ENCODE data around the gene HOXB6.

The HOXB6 gene

GRCh38 chr17:48565925-48566710 lies 38.7 kb downstream of the HOXB6 start:
- H3K27me3 ChIP-seq (ENCODE audit: insufficient read depth, low read length, poor library complexity, severe bottlenecking), result no peaks in the 10 kb centered on the region
- H3K36me3 ChIP-seq (ENCODE audit: insufficient read depth, low read length), result peaks cover 82% of the 10 kb centered on the region
- H3K4me2 ChIP-seq (ENCODE audit: low read depth, low read length, poor library complexity, severe bottlenecking), result peak overlapping the region; percentile 98
- H2AFZ ChIP-seq (ENCODE audit: low read length), result no peak overlapping the region
- H3K9ac ChIP-seq (ENCODE audit: low read depth, low read length, poor library complexity, severe bottlenecking), result peak overlapping the region; percentile 95
- peaks cover 11% of the 10 kb centered on the region for H3F3A ChIP-seq (ENCODE audit: low read depth)
- H3K4me1 ChIP-seq (ENCODE audit: insufficient read depth, low read length, poor library complexity, severe bottlenecking), result peaks cover 89% of the 10 kb centered on the region
- TF ChIP-seq EZH2phosphoT487 (IDR thresholded peaks at IDR 0.05; ENCODE audit: borderline replicate concordance), result no peak
- TF ChIP-seq, protein P1, sequence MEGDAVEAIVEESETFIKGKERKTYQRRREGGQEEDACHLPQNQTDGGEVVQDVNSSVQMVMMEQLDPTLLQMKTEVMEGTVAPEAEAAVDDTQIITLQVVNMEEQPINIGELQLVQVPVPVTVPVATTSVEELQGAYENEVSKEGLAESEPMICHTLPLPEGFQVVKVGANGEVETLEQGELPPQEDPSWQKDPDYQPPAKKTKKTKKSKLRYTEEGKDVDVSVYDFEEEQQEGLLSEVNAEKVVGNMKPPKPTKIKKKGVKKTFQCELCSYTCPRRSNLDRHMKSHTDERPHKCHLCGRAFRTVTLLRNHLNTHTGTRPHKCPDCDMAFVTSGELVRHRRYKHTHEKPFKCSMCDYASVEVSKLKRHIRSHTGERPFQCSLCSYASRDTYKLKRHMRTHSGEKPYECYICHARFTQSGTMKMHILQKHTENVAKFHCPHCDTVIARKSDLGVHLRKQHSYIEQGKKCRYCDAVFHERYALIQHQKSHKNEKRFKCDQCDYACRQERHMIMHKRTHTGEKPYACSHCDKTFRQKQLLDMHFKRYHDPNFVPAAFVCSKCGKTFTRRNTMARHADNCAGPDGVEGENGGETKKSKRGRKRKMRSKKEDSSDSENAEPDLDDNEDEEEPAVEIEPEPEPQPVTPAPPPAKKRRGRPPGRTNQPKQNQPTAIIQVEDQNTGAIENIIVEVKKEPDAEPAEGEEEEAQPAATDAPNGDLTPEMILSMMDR (conservative IDR thresholded peaks at IDR 0.05; ENCODE audit: low read length), result no peak
- H3K79me2 ChIP-seq (ENCODE audit: insufficient read depth, low read length), result peaks cover 100% of the 10 kb centered on the region
- H3K9me2 ChIP-seq (replicated peaks; ENCODE audit: low read depth, low read length), result no peaks in the 10 kb centered on the region
- no peaks in the 10 kb centered on the region for H3K9me3 ChIP-seq (ENCODE audit: insufficient read depth, low read depth, low read length)
- H3K4me3 ChIP-seq (ENCODE audit: low read length, poor library complexity, severe bottlenecking), result peak overlapping the region; percentile 89
- peaks cover 86% of the 10 kb centered on the region for H4K20me1 ChIP-seq (ENCODE audit: insufficient read depth, low read length, poor library complexity, severe bottlenecking)

DNA sequence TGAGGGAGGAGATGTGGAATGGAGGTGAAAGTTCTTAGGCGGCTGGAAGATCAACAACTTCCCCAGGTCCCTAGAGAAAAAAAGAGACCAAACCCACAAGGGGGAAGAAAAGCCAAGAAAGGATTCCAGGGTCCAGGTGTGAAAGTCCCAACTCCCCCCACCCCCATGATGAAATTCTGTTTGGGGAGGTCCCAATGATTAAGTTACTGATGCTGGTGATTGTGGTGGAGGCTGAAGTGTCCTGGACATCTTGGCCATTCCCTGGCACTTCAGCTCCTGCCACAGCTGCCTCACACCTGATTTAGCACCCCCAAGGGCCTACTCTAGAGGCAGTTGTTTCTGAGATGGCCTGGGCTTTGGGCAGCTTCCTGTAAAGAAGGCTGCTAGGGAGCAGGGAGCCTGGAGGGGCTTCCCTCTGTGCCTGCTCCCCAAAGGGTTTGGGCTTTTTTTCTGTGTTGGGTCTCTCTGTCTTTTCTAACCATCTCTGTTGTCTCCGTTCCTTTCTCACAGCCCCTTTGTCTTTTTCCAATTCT lies 39.7 kb downstream of the HOXB6 start:
- Histone ChIP-seq H3F3A (ENCODE audit: low read depth) (peaks cover 11% of the 10 kb centered on the region), H3K9me2 (replicated peaks; ENCODE audit: low read depth, low read length) (no peaks in the 10 kb centered on the region), H3K36me3 (ENCODE audit: insufficient read depth, low read length) (peaks cover 78% of the 10 kb centered on the region), H3K9ac (ENCODE audit: low read depth, low read length, poor library complexity, severe bottlenecking) (peak overlapping the region; percentile 95), H3K27me3 (ENCODE audit: insufficient read depth, low read length, poor library complexity, severe bottlenecking) (no peaks in the 10 kb centered on the region), H3K4me2 (ENCODE audit: low read depth, low read length, poor library complexity, severe bottlenecking) (peak overlapping the region; percentile 98), H3K79me2 (ENCODE audit: insufficient read depth, low read length) (peaks cover 100% of the 10 kb centered on the region), H3K4me1 (ENCODE audit: insufficient read depth, low read length, poor library complexity, severe bottlenecking) (peaks cover 89% of the 10 kb centered on the region), H4K20me1 (ENCODE audit: insufficient read depth, low read length, poor library complexity, severe bottlenecking) (peaks cover 87% of the 10 kb centered on the region), H3K4me3 (ENCODE audit: low read length, poor library complexity, severe bottlenecking) (peak overlapping the region; percentile 89), H3K9me3 (ENCODE audit: insufficient read depth, low read depth, low read length) (no peaks in the 10 kb centered on the region), H2AFZ (ENCODE audit: low read length) (no peak overlapping the region)
- TF ChIP-seq, protein P1 (conservative IDR thresholded peaks at IDR 0.05; ENCODE audit: low read length), result no peak
- TF ChIP-seq EZH2phosphoT487 (IDR thresholded peaks at IDR 0.05; ENCODE audit: borderline replicate concordance), result no peak

GRCh38 chr17:48564188-48565021 lies 40.4 kb downstream of the HOXB6 start:
- Histone ChIP-seq H3K27me3 (ENCODE audit: insufficient read depth, low read length, poor library complexity, severe bottlenecking) (no peaks in the 10 kb centered on the region), H3K4me1 (ENCODE audit: insufficient read depth, low read length, poor library complexity, severe bottlenecking) (peaks cover 89% of the 10 kb centered on the region), H4K20me1 (ENCODE audit: insufficient read depth, low read length, poor library complexity, severe bottlenecking) (peaks cover 87% of the 10 kb centered on the region), H2AFZ (ENCODE audit: low read length) (no peak overlapping the region), H3F3A (ENCODE audit: low read depth) (peaks cover 11% of the 10 kb centered on the region), H3K4me3 (ENCODE audit: low read length, poor library complexity, severe bottlenecking) (peak overlapping the region; percentile 89), H3K79me2 (ENCODE audit: insufficient read depth, low read length) (peaks cover 100% of the 10 kb centered on the region), H3K9me2 (replicated peaks; ENCODE audit: low read depth, low read length) (no peaks in the 10 kb centered on the region), H3K4me2 (ENCODE audit: low read depth, low read length, poor library complexity, severe bottlenecking) (peak overlapping the region; percentile 98), H3K9ac (ENCODE audit: low read depth, low read length, poor library complexity, severe bottlenecking) (peak overlapping the region; percentile 95), H3K36me3 (ENCODE audit: insufficient read depth, low read length) (peaks cover 78% of the 10 kb centered on the region), H3K9me3 (ENCODE audit: insufficient read depth, low read depth, low read length) (no peaks in the 10 kb centered on the region)
- TF ChIP-seq, protein P1 (conservative IDR thresholded peaks at IDR 0.05; ENCODE audit: low read length), result no peak
- TF ChIP-seq EZH2phosphoT487 (IDR thresholded peaks at IDR 0.05; ENCODE audit: borderline replicate concordance), result no peak

All from Loucy (cell line).